ENCODE results near the gene CHI3L1.

DNA sequence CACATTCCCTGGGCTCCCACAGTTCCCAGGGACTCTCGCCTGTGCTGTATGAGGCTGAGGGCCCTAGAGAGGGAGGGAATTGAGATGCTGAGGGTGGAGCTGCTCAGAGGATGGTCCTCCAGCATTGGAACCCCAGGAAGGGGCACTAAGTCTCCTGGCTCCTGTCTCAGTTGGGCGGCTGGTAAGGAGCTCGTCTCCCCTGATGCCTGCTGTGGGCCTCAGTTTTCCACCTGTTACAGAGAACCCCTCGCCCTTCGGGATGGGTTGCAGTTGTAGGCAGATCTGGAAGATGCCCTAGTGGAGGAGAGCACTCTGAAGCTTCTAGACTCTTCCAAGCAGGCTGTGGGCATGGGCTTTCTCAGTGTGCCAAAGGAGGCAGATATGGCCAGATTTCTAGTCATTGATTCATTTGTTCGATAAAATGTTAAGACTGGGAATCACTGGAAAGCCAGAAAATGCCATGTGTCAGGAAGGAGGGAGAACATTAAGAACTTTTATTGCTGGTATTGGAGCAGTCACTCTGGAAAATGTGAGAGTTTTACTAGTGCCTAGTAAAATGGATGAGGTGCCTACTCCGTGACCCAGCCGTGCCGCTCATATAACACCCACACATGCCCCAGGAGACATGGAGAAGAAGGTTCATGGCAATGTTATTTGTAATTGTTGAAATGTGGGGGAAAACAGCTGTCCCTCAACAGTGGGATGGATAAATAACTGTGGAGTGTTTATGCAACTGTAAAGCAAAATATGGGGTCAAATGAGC, 10.1 kb downstream of the CHI3L1 start:
- TF ChIP-seq CTCF (IDR thresholded peaks at IDR 0.05; ENCODE audit: insufficient read depth, low read length, poor library complexity, severe bottlenecking) (no peak), EZH2phosphoT487 (conservative IDR thresholded peaks at IDR 0.05; ENCODE audit: low read length) (no peak)

All from SU-DHL-6 (cell line).